GM08714 (cell line): ENCODE measurements around the gene HTR3C.
"Not testable (repeated sequence)": the region's sequence is repeated elsewhere in the genome, so short reads cannot be mapped to it uniquely, and the experiment has no call there.

Source experiments
- H3K4me3 ChIP-seq: fragments of 200-500 bp; sonication (Bioruptor generic); 2 replicates; pipeline ENCODE4 v1.5.1; 2014; ENCODE audit warnings: mild to moderate bottlenecking, low read length, inconsistent platforms
- ZNF274 ChIP-seq: IDR thresholded peaks from 2 replicates; pipeline ENCODE4 v1.6.1; 2012; ENCODE audit warnings: mild to moderate bottlenecking, low read depth, low read length

HTR3C gene

DNA sequence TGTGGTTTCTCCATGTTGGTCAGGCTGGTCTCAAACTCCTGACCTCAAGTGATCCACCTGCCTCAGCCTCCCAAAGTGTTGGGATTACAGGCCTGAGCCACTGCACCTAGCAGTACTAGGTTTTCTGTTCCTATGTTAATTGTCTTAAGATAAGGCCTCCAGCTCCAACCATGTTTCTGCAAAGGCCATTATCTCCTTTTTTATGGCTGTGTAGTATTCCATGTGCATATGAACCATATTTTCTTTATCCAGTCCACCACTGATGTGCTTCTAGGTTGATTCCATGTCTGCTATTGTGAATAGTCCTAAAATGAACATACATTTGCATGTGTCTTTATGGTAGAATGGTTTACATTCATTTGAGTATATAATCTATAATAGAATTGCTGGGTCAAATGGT is 9.8 kb downstream of the HTR3C start:
- TF ChIP-seq ZNF274, result no peak
- no peak overlapping the region for H3K4me3 ChIP-seq

GRCh38 chr3:184066211-184066610 is 13.4 kb downstream of the HTR3C start:
- TF ChIP-seq ZNF274, result no peak
- H3K4me3 ChIP-seq, result no peak overlapping the region

- TF ChIP-seq ZNF274, result no peak
- H3K4me3 ChIP-seq, result no peak overlapping the region
Observed at GRCh38 chr3:184067573-184068055, 14.8 kb downstream of the HTR3C start.

GRCh38 chr3:184068344-184068743 is 15.5 kb downstream of the HTR3C start:
- H3K4me3 ChIP-seq, result no peak overlapping the region

GRCh38 chr3:184071142-184071541 is 18.3 kb downstream of the HTR3C start:
- not testable (repeated sequence) for H3K4me3 ChIP-seq

More at GRCh38 chr3:184068344-184068743, 15.5 kb downstream of the HTR3C start:
- TF ChIP-seq ZNF274, result no peak

- H3K4me3 ChIP-seq, result no peak overlapping the region
- TF ChIP-seq ZNF274, result no peak
Observed at GRCh38 chr3:184073621-184074020, 20.8 kb downstream of the HTR3C start.

GRCh38 chr3:184075901-184076300 is 23.1 kb downstream of the HTR3C start:
- no peak overlapping the region for H3K4me3 ChIP-seq
- TF ChIP-seq ZNF274, result no peak

GRCh38 chr3:184077881-184078280 is 25.0 kb downstream of the HTR3C start:
- no peak for TF ChIP-seq ZNF274
- no peak overlapping the region for H3K4me3 ChIP-seq

DNA sequence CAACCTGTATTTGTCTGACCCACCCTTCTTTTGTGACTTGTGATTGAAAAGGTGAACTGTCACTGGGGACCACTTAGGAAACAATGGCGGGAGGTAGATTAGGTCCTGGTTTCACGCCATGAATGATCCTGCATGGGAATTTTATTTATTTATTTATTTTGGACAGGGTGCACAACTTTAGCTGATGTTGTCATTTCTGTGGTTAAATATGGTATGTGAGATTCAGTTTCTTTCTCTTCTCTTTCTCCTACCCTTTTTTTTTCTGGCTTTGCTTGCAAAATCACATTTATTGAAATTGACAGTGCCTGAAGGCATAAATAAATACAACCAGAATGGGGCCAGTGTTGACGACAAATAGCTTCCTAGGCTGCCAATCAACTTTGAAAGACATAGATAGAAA is 26.0 kb downstream of the HTR3C start:
- TF ChIP-seq ZNF274, result no peak
- no peak overlapping the region for H3K4me3 ChIP-seq

DNA sequence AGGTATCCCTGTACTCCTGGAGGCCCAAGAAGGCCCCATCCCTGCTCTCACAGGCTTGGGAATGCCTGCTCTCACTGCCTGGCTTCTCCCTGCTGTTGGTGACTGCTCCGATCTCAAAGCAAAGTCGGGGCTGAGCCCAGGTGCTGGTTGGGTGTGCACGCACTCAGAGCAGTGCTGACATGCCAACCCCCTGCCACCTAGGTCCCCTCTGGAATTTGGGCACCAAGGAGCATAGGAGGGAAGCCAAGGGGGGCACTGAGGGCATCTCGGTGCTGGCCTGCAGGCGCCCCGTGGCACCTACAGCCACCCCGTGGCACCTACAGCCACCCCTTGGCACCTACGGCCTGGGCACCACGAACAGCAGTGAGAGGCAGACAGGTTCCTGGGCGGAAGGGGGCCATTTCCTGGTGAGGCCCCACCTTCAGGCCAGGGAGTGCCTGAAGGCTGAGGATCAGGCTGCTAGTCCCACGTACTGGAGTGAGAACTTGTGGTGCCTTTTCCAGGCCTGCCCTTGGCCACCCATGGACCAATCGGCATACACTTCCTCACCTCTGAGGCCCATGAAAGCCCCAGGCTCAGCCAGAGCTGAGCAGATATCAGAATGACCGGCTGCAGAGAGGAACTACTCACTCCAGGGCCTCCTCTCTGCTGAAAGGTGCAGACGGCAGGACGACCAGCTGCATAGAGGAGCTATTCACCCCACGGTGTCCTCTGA is 28.4 kb downstream of the HTR3C start:
- H3K4me3 ChIP-seq, result no peak overlapping the region
- no peak for TF ChIP-seq ZNF274

DNA sequence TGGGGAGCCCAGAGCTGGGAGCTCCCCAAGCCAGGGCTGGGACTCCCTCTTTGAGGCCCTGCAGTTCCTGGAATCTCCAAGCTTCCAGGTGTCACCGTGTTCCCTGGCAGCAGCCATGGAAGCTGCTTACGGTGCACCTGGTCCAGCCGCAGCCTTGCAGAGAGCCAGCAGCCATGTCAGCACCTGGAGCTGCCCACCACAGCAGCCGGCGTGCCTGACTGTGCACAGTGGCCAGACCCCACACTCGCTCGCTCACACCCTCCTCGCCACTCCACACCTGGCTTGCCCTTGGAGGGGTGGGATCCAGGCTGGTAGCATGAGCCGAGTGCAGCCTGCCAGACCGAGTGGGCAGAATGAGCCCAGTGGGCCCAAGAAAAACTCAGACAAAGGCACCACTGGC is 29.2 kb downstream of the HTR3C start:
- H3K4me3 ChIP-seq, result no peak overlapping the region
- no peak for TF ChIP-seq ZNF274

- TF ChIP-seq ZNF274, result no peak
- no peak overlapping the region for H3K4me3 ChIP-seq
Observed at GRCh38 chr3:184082465-184082864, 29.6 kb downstream of the HTR3C start.

GRCh38 chr3:184085389-184085852 is 32.6 kb downstream of the HTR3C start:
- TF ChIP-seq ZNF274, result no peak
- H3K4me3 ChIP-seq, result no peak overlapping the region

DNA sequence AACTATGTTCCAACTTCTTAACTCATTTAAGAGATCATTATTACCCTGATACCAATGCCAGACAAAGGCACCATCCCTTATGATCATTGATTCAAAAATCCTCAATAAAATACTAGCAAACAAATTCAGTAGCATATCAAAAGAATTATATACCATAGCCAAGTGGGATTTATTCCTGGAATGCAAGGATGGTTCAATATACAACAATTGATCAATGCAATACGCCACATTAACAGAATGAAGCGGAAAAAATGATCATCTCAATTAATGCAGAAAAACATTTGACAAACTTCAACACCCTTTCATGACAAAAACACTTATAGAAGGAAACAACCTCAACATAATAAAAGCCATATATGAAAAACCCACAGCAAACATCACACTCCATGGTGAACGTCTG is 39.4 kb downstream of the HTR3C start:
- no peak for TF ChIP-seq ZNF274
- no peak overlapping the region for H3K4me3 ChIP-seq

GRCh38 chr3:184096811-184097383 is 44.0 kb downstream of the HTR3C start, which contains the start of gene HTR3E:
TSS of gene HTR3E (plus strand) at chr3:184097064. CDS start at chr3:184097530, 466 bp downstream.
- no peak for TF ChIP-seq ZNF274

GRCh38 chr3:184097556-184097955 is 44.7 kb downstream of the HTR3C start:
- H3K4me3 ChIP-seq, result no peak overlapping the region
- no peak for TF ChIP-seq ZNF274

More at GRCh38 chr3:184096811-184097383, 44.0 kb downstream of the HTR3C start, which contains the start of gene HTR3E:
- H3K4me3 ChIP-seq, result no peak within 1 kb of the TSS
